Heart left ventricle (tissue), 13 donors: Measurements from ENCODE around the gene PHF3.

Source experiments
- POLR2A ChIP-seq, 2 donors: fragments of 450-650 bp; IDR thresholded peaks; one replicate each; pipeline ENCODE4 v1.6.1; 2017; ENCODE audit warnings: antibody characterized with exemption in 2 of 2, mild to moderate bottlenecking in 2 of 2, moderate library complexity in 2 of 2
- TF ChIP-seq, protein P1 (sequence below), 12 donors: fragments of 200-600 bp; sonication (generic) in 4 of 12; IDR thresholded peaks; one replicate each; pipeline versions ENCODE4 v1.5.0 to v1.8.0; 2018 to 2022; ENCODE audit warnings: antibody characterized with exemption in 12 of 12, mild to moderate bottlenecking in 5 of 12
- donor health status: ischemic (EF 13 %, LVEDD 7.1; RV severe dilation, severe dysfunction).
- donor health status: DM: no; HTN: yes; CAD: no.
- donor health status: DM: no; HTN: no; CAD: no.
- donor health status: ischemic (EF 25% LVEDD 6.9; RV normal size, moderate dysfunction).
- donor health status: ischemic (EF 25% LVEDD 5.7; RV mildly dilated, moderate dysfunction).
- donor health status: ischemic (EF 35%, LVEDD 5.7; RV mildly dilated, moderate dysfunction).
- donor health status: nonischemic (EF 11% LVEDD 7.7; RV severe dilation, severe dysfunction).
- donor health status: DM: yes; HTN: yes; CAD: no.
- donor health status: PGD.
- donor health status: ischemic (EF 29% LVEDD 5.4; RV normal size, mild dysfunction).
- donor health status: nonischemic (EF 23%, LVEDD 6.1; RV moderate dilation, normal function).

- no peak for TF ChIP-seq POLR2A (IDR thresholded peaks at IDR 0.05)
- TF ChIP-seq, protein P1, sequence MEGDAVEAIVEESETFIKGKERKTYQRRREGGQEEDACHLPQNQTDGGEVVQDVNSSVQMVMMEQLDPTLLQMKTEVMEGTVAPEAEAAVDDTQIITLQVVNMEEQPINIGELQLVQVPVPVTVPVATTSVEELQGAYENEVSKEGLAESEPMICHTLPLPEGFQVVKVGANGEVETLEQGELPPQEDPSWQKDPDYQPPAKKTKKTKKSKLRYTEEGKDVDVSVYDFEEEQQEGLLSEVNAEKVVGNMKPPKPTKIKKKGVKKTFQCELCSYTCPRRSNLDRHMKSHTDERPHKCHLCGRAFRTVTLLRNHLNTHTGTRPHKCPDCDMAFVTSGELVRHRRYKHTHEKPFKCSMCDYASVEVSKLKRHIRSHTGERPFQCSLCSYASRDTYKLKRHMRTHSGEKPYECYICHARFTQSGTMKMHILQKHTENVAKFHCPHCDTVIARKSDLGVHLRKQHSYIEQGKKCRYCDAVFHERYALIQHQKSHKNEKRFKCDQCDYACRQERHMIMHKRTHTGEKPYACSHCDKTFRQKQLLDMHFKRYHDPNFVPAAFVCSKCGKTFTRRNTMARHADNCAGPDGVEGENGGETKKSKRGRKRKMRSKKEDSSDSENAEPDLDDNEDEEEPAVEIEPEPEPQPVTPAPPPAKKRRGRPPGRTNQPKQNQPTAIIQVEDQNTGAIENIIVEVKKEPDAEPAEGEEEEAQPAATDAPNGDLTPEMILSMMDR (IDR thresholded peaks at IDR 0.05): no peak
Measured at GRCh38 chr6:63652980-63653379, 17.4 kb downstream of the PHF3 start.
